Neural progenitor cell (in vitro differentiated cells): ENCODE measurements around the gene WDR86. TPM values are rescaled to one million over a fixed set of nuclear protein-coding genes. Genes with fewer than 3 reads are reported as not detected.

Experiments used
- DNase-seq: peaks from one replicate; pipeline ENCODE4 v3.0.0-alpha.2; 2016; ENCODE audit warnings: low spot score
- H2AFZ ChIP-seq: fragments of 200-600 bp; sonication (generic); replicated peaks from 2 replicates; pipeline ENCODE4 v1.6.1; 2016; ENCODE audit warnings: antibody characterized with exemption
- H3F3A ChIP-seq: fragments of 200-600 bp; sonication (generic); 2 replicates; pipeline ENCODE4 v1.6.1; 2016; ENCODE audit warnings: antibody characterized with exemption, low read depth
- H3K27ac ChIP-seq: fragments of 200-600 bp; sonication (generic); 2 replicates; pipeline ENCODE4 v1.5.1; 2016; ENCODE audit warnings: mild to moderate bottlenecking
- H3K27me3 ChIP-seq: fragments of 200-600 bp; sonication (generic); 2 replicates; pipeline ENCODE4 v1.6.1; 2016; ENCODE audit warnings: mild to moderate bottlenecking, moderate library complexity
- H3K36me3 ChIP-seq: fragments of 200-600 bp; sonication (generic); 2 replicates; pipeline ENCODE4 v1.5.1; 2016
- H3K4me1 ChIP-seq: fragments of 200-600 bp; sonication (generic); 2 replicates; pipeline ENCODE4 v1.6.1; 2016; ENCODE audit warnings: mixed run types
- H3K4me2 ChIP-seq: fragments of 200-600 bp; sonication (generic); 2 replicates; pipeline ENCODE4 v1.6.1; 2016
- H3K4me3 ChIP-seq: fragments of 200-600 bp; sonication (generic); 2 replicates; pipeline ENCODE4 v1.5.1; 2016
- H3K79me2 ChIP-seq: fragments of 200-600 bp; sonication (generic); 2 replicates; pipeline ENCODE4 v1.6.1; 2016; ENCODE audit warnings: low read depth
- H3K9ac ChIP-seq: fragments of 200-600 bp; sonication (generic); 2 replicates; pipeline ENCODE4 v1.6.1; 2016
- H3K9me3 ChIP-seq: fragments of 200-600 bp; sonication (generic); 2 replicates; pipeline ENCODE4 v1.5.1; 2016; ENCODE audit warnings: low read depth
- H4K20me1 ChIP-seq: fragments of 200-600 bp; sonication (generic); 2 replicates; pipeline ENCODE4 v1.6.1; 2016; ENCODE audit warnings: low read depth
- H3K27ac Mint-ChIP-seq: 3 replicates; pipeline ENCODE4 v1.8.0; 2021; ENCODE audit warnings: mixed read lengths
- H3K27me3 Mint-ChIP-seq: 2 replicates; pipeline ENCODE4 v1.8.0; 2022; ENCODE audit warnings: low read depth, mild to moderate bottlenecking, inconsistent platforms, moderate library complexity, mixed read lengths; ENCODE audit not compliant: insufficient read depth
- H3K36me3 Mint-ChIP-seq: 3 replicates; pipeline ENCODE4 v1.8.0; 2021; ENCODE audit warnings: mixed read lengths
- H3K4me1 Mint-ChIP-seq: 3 replicates; pipeline ENCODE4 v1.8.0; 2021; ENCODE audit warnings: mixed read lengths
- H3K4me3 Mint-ChIP-seq: 3 replicates; pipeline ENCODE4 v1.8.0; 2021; ENCODE audit warnings: mild to moderate bottlenecking, moderate library complexity, mixed read lengths
- H3K9me3 Mint-ChIP-seq: 3 replicates; pipeline ENCODE4 v1.8.0; 2020; ENCODE audit warnings: mixed read lengths
- CTCF ChIP-seq: fragments of 200-600 bp; sonication (generic); IDR thresholded peaks from 2 replicates; pipeline ENCODE4 v1.5.1; 2017; ENCODE audit warnings: antibody characterized with exemption, mild to moderate bottlenecking
- EZH2 ChIP-seq: fragments of 200-600 bp; sonication (generic); IDR thresholded peaks from 2 replicates; pipeline ENCODE4 v1.6.1; 2017; ENCODE audit warnings: antibody characterized with exemption, mild to moderate bottlenecking, moderate library complexity
- EZH2phosphoT487 ChIP-seq: fragments of 200-600 bp; sonication (generic); IDR thresholded peaks from 2 replicates; pipeline ENCODE4 v1.6.1; 2017; ENCODE audit warnings: antibody characterized with exemption
- total RNA-seq: library from RNA; depleted of rRNA; stranded (reverse); fragments of >200 nt; gene quantifications from 2 replicates; pipeline ENCODE4 v1.2.3, GENCODE V29; 2015; ENCODE audit warnings: low replicate concordance

The WDR86 gene
- total RNA-seq, 1 donor from 2014 or later, result 15.0 TPM

- peaks cover 14% of the 10 kb centered on the region for H3F3A ChIP-seq
- H3K4me1 ChIP-seq, result peaks cover 8% of the 10 kb centered on the region
- Mint-ChIP-seq H3K36me3 (no peaks in the 10 kb centered on the region), H3K27me3 (peaks cover 4% of the 10 kb centered on the region), H3K9me3 (peaks cover 3% of the 10 kb centered on the region), H3K4me3 (no peak overlapping the region), H3K27ac (no peak overlapping the region), H3K4me1 (peaks cover 7% of the 10 kb centered on the region)
- no peaks in the 10 kb centered on the region for H4K20me1 ChIP-seq
- no peaks in the 10 kb centered on the region for H3K36me3 ChIP-seq
- no peak overlapping the region for H3K4me2 ChIP-seq
- H3K27me3 ChIP-seq, result no peaks in the 10 kb centered on the region
- H3K9me3 ChIP-seq, result peaks cover 4% of the 10 kb centered on the region
- no peak overlapping the region for H2AFZ ChIP-seq
- no peak for TF ChIP-seq EZH2
- TF ChIP-seq EZH2phosphoT487, result no peak
- no peak for TF ChIP-seq CTCF
- no peak overlapping the region for H3K27ac ChIP-seq
- H3K4me3 ChIP-seq, result no peak overlapping the region
- H3K79me2 ChIP-seq, result peaks cover 21% of the 10 kb centered on the region
- DNase-seq, result no peak
- no peak overlapping the region for H3K9ac ChIP-seq
These were observed 71.0 kb downstream of the WDR86 start for GRCh38 chr7:151338809-151339208.

- Mint-ChIP-seq H3K36me3 (no peaks in the 10 kb centered on the region), H3K4me1 (peaks cover 5% of the 10 kb centered on the region)
These were observed 72.5 kb downstream of the WDR86 start for GRCh38 chr7:151337346-151337745.

GRCh38 chr7:151336027-151336708, 73.7 kb downstream of the WDR86 start:
- peaks cover 6% of the 10 kb centered on the region for H3K27me3 Mint-ChIP-seq
- Histone ChIP-seq H3K9ac (no peak overlapping the region), H3K36me3 (no peaks in the 10 kb centered on the region), H3K4me3 (no peak overlapping the region), H3F3A (peaks cover 7% of the 10 kb centered on the region), H3K27ac (no peak overlapping the region), H3K4me2 (no peak overlapping the region), H3K79me2 (no peaks in the 10 kb centered on the region), H2AFZ (no peak overlapping the region), H3K4me1 (no peaks in the 10 kb centered on the region), H3K27me3 (no peaks in the 10 kb centered on the region), H3K9me3 (peaks cover 4% of the 10 kb centered on the region), H4K20me1 (no peaks in the 10 kb centered on the region)
- no peaks in the 10 kb centered on the region for H3K36me3 Mint-ChIP-seq
- H3K4me1 Mint-ChIP-seq, result no peaks in the 10 kb centered on the region
- peaks cover 3% of the 10 kb centered on the region for H3K9me3 Mint-ChIP-seq
- no peak overlapping the region for H3K4me3 Mint-ChIP-seq
- no peak overlapping the region for H3K27ac Mint-ChIP-seq
- DNase-seq, result no peak
- TF ChIP-seq EZH2phosphoT487, result no peak
- TF ChIP-seq CTCF, result no peak
- no peak for TF ChIP-seq EZH2

More at GRCh38 chr7:151337346-151337745, 72.5 kb downstream of the WDR86 start:
- Histone ChIP-seq H3K27ac (no peak overlapping the region), H3K4me2 (no peak overlapping the region), H3K27me3 (no peaks in the 10 kb centered on the region), H3F3A (peaks cover 9% of the 10 kb centered on the region), H3K9ac (no peak overlapping the region), H2AFZ (no peak overlapping the region), H3K4me1 (peaks cover 2% of the 10 kb centered on the region), H3K79me2 (peaks cover 7% of the 10 kb centered on the region), H3K9me3 (peaks cover 4% of the 10 kb centered on the region), H3K36me3 (no peaks in the 10 kb centered on the region), H3K4me3 (no peak overlapping the region), H4K20me1 (no peaks in the 10 kb centered on the region)
- Mint-ChIP-seq H3K27me3 (peaks cover 4% of the 10 kb centered on the region), H3K9me3 (peaks cover 3% of the 10 kb centered on the region), H3K27ac (no peak overlapping the region), H3K4me3 (no peak overlapping the region)
- DNase-seq, result no peak
- TF ChIP-seq CTCF (no peak), EZH2phosphoT487 (no peak), EZH2 (no peak)
